NCI-H69 (cell line): Measurements from ENCODE around the gene NOXA1.

Experiments used
- DNase-seq: peaks from one replicate; lab custom pipeline; 2025; lab: John Stamatoyannopoulos, UW

NOXA1 gene

GRCh38 chr9:137387891-137388560 is 35.2 kb upstream of the NOXA1 start:
- no peak for DNase-seq

GRCh38 chr9:137388589-137389427 is 34.4 kb upstream of the NOXA1 start:
- no peak for DNase-seq

DNA sequence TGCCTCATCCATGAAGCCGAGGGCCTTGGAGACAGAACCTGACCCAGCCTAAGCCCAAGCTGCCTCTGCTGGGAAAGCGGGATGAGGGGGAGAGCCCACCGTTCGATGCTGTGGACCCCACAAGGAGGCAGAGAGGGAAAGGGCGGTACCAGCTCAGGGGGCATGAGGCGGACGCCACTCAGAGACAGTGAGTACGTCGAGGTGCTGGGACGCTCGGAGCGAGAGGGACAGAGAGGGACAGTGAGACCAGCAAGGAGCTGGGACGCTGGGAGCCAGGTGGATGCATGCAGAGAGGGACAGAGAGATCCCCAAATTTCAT is 33.8 kb upstream of the NOXA1 start:
- no peak for DNase-seq

- DNase-seq: peak; percentile 41
Observed at GRCh38 chr9:137390553-137391410, 32.4 kb upstream of the NOXA1 start.

DNA sequence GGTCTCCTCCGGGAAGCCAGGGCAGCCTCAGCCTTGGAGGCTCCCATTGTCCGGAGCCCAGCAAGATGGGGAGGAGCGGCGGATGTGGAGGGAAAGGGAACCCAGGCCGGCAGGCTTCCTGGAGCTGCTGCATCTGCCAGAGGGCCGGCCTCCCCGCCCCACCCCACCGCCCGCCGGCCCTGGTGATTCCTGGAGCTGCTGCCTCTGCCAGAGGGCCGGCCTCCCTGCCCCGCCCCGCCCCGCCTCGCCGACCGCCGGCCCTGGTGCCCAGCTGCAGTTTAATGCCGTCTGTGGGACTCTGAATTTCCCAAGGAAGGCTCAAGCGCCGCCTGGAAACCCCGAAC is 31.8 kb upstream of the NOXA1 start:
- peak; percentile 14 for DNase-seq

DNA sequence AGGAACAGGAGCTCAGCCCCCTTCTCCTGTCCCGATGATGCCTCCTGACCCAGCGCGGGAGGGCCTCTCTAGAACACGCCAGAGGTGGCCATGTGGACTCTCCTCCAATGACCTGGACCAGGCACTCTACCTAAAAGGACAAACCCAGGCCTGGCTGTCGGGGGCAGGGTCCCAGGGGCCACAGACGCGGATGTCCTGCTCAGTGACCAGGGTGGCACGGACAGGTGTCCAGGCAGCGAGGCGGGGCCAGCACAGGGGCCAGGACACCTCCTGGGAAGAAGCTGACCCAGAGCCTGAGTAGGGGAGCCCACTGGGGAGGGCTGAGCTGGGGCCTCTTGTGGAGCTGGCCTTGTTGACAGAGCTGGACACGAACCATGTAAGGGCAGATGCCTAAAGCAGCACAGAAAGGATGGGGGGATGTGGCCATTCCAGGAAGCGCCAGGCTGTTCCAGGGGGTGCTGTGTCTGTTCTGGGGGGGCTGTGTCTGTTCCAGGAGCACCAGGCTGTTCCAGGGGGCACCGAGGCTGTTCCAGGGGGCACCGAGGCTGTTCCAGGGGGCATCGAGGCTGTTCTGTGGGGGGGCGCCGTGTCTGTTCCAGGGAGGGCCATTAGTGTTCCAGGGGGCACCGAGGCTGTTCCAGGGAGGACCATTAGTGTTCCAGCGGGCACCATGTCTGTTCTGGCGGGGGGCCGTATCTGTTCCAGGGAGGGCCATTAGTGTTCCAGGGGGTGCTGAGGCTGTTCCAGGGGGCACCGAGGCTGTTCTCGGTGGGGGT is 30.8 kb upstream of the NOXA1 start:
- DNase-seq: no peak

GRCh38 chr9:137393176-137394150 is 29.7 kb upstream of the NOXA1 start:
- no peak for DNase-seq

DNA sequence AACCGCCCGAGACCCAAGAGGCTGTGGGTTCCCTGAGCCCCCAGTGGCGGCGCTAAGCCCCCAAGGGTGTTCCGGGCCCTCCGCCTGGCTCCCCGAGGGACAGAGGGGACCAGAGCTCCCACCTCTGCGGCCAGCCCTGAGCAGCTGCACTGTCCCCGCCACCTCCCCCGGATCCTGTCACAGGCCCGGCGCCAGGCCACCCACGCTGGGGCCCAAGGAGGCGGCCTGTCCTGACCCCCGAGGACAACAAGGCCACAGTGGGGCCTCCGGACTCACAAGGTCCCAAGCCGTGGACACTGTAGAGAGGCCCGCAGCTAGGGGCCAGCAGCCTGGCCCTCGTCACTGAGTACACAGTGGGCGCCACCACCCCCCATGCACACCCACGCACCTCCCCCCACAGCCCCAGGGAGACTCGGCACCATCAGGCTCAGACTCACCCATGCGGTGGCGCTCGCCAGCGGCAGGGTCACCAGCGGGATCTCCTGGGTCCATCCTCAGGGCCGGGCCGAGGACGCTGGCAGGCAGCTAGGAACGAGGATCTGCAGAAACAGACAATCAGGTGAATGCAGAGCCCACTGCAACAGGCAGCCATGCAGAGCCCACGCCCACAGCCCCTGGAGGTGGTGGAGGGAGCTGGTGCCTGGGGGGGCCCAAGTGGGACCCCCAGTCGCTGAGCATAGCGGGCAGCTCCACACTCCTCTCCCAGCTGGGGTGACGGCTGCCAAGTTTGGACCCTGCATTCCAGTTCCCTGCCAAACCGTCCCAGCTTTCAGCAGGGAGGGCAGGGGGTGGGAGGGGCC is 28.1 kb upstream of the NOXA1 start:
- DNase-seq: no peak

DNA sequence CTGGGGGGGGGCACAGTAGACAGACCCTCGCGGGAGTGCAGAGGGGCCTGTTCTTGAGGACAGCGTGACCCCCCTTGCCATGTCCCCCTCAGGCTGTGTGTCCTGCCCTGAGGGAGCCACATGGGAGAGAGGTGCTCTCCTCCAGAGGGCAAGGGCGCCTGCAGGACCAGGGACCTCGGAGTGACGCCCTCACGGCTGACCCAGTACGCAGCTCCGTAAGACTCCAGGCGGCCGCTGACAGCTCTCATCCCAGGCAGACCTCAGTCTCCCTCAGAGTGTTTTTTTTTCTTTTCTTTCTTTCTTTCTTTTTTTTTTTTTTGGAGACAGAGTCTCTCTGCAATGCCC is 27.6 kb upstream of the NOXA1 start:
- no peak for DNase-seq

DNA sequence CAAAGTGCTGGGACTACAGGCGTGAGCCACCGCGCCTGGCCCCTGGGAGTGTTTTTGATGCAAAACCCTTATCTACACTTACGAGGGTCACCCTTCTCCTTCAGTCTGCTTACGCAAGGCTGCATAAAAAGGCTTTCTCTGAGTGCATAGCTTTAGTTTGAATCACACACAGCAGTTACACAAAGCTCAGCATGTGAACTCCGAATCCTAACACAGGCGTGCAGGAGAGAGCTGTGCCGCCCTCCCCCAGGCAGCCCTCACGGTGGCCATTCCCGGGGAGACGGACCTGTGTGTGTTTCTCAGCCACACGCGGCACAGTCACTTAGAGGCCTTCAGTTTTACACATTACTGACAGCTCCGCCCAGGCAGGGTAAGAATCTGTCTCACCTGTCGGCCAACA is 27.0 kb upstream of the NOXA1 start:
- no peak for DNase-seq

- no peak for DNase-seq
Observed at GRCh38 chr9:137396634-137397367, 26.4 kb upstream of the NOXA1 start.

- DNase-seq: no peak
Observed at GRCh38 chr9:137397675-137398423, 25.3 kb upstream of the NOXA1 start.

GRCh38 chr9:137398561-137399468 is 24.4 kb upstream of the NOXA1 start:
- no peak for DNase-seq

- DNase-seq: no peak
Observed at GRCh38 chr9:137402746-137403145, 20.4 kb upstream of the NOXA1 start.

DNA sequence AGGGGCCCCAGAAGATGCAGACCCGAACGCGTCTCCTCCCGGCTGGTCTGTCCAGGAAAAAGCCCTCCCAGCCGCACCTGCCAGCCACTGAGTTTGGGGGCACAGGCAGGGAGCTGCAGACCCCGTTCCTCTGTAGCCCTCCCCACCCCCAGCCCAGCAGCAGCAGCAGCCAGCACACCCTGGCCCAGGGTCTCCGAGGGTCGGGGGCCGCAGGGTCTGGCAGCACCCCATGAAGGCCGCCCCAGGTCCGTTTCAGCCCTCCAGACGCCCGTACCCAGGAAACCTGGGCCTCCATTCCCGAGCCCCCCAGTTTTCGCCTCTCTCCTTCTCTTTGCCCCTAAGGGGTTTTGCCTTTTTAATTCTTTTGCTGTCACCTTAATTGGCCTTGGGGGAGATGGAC is 19.9 kb upstream of the NOXA1 start:
- no peak for DNase-seq

DNA sequence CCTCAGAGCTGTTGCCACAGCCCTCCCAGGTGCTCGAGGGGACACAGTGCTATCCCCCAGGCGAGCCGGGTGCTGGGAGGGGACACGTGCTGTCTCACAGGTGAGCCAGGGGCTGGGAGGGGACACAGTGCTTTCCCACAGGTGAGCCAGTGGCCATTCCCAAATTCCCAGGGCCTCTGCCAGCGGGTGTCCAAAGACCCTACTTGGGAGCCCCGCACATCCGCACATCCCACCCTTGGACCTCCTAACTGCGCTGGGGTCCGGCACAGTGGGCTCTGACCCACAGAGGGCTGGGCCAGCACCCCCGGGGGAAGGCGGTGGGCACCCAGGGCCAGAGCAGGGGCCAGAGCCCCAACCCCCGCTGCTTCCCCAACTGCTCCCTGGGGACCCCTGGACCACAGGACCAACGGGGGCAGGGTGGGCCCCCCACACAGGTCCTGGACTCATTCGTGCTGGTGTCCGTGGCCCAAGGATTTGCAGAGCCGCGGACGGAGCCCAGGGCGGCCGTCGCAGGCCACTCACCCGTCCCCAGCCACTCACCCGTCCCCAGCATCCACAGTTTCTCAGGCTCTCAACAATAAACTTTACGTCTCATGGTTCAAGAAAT is 18.1 kb upstream of the NOXA1 start:
- DNase-seq: no peak

GRCh38 chr9:137405677-137406081 is 17.5 kb upstream of the NOXA1 start:
- no peak for DNase-seq
